NCI-H526 (cell line): ENCODE measurements around the gene FOXJ3.

ENCODE experiments used
- DNase-seq, 2 experiments: peaks; one replicate each; lab custom pipeline; 2025; lab: John Stamatoyannopoulos, UW

The FOXJ3 gene

GRCh38 chr1:42335050-42335808 lies at the start of gene FOXJ3:
TSS of gene FOXJ3 (minus strand) at chr1:42335235. CDS start at chr1:42311093, 24,142 bp downstream.
- DNase-seq, result peak; percentile 94 to 100

- peak in 1 of 2 experiments; percentile 25 for DNase-seq
Observed at GRCh38 chr1:42381280-42381673, 46.2 kb upstream of the FOXJ3 start.

- DNase-seq, result peak; percentile 55 to 97
Observed at GRCh38 chr1:42380586-42381279, 45.7 kb upstream of the FOXJ3 start, which contains the start of gene RIMKLA. TSS of gene RIMKLA (plus strand) at chr1:42380792. CDS start at chr1:42380935, 143 bp downstream.

GRCh38 chr1:42379794-42380585 lies 45.0 kb upstream of the FOXJ3 start:
- DNase-seq, result peak; percentile 34 to 94

- DNase-seq, result no peak
Observed at GRCh38 chr1:42372796-42373195, 37.8 kb upstream of the FOXJ3 start.

GRCh38 chr1:42370876-42371549 lies 36.0 kb upstream of the FOXJ3 start:
- DNase-seq, result no peak

- DNase-seq, result no peak
Observed at GRCh38 chr1:42369471-42369870, 34.4 kb upstream of the FOXJ3 start.

- no peak for DNase-seq
Observed at GRCh38 chr1:42368096-42368795, 33.2 kb upstream of the FOXJ3 start.

GRCh38 chr1:42365118-42365517 lies 30.1 kb upstream of the FOXJ3 start:
- DNase-seq, result no peak

GRCh38 chr1:42364542-42364941 lies 29.5 kb upstream of the FOXJ3 start:
- DNase-seq, result no peak

- no peak for DNase-seq
Observed at GRCh38 chr1:42364089-42364488, 29.1 kb upstream of the FOXJ3 start.

GRCh38 chr1:42359466-42359865 lies 24.4 kb upstream of the FOXJ3 start:
- DNase-seq, result no peak

GRCh38 chr1:42358791-42359190 lies 23.8 kb upstream of the FOXJ3 start:
- no peak for DNase-seq

GRCh38 chr1:42350086-42350485 lies 15.1 kb upstream of the FOXJ3 start:
- DNase-seq, result no peak

- no peak for DNase-seq
Observed at GRCh38 chr1:42348498-42348897, 13.5 kb upstream of the FOXJ3 start.

- no peak for DNase-seq
Observed at GRCh38 chr1:42343049-42343448, 8.0 kb upstream of the FOXJ3 start.

GRCh38 chr1:42340901-42341300 lies 5.9 kb upstream of the FOXJ3 start:
- peak in 1 of 2 experiments; percentile 36 for DNase-seq

- DNase-seq, result peak; percentile 95 to 98
Observed at GRCh38 chr1:42340093-42340492, 5.1 kb upstream of the FOXJ3 start.

- no peak for DNase-seq
Observed at GRCh38 chr1:42336978-42337377, 1.9 kb upstream of the FOXJ3 start.

- peak; percentile 50 to 78 for DNase-seq
Observed at GRCh38 chr1:42335809-42336518, 929 bp upstream of the FOXJ3 start.
